GM18873 (cell line): ENCODE results near the gene PRELID1.

ENCODE experiments used
- ATAC-seq: cut with Tn5 transposase; IDR thresholded peaks from one replicate; pipeline ENCODE4 v1.9.1; 2021; ENCODE audit warnings: mild to moderate bottlenecking, moderate library complexity, moderate number of reproducible peaks; ENCODE audit not compliant: unreplicated experiment, low FRiP score

The PRELID1 gene

GRCh38 chr5:177354256-177354655 lies 50.7 kb downstream of the PRELID1 start:
- ATAC-seq, result no peak

DNA sequence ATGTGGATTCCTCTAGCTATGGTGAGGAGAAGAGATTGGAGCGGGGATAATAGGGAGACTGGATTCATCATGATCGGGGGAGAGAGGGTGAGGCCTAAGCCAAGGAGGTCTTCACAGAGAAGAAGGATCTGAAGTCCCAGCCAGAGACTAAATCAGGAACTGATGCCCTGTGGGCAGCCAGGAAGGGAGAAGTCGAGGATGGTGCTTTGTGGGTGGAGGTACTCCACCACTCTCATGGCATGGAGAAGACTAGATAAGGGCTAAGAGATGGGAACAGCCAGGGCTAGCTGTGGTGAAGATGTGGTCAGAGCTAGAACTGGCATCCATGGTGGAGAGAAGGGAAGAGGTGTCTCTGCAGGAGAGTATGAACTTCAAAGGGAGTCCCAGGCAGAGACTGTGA lies 51.1 kb downstream of the PRELID1 start:
- no peak for ATAC-seq

GRCh38 chr5:177355162-177355867 lies 51.7 kb downstream of the PRELID1 start:
- ATAC-seq, result no peak

DNA sequence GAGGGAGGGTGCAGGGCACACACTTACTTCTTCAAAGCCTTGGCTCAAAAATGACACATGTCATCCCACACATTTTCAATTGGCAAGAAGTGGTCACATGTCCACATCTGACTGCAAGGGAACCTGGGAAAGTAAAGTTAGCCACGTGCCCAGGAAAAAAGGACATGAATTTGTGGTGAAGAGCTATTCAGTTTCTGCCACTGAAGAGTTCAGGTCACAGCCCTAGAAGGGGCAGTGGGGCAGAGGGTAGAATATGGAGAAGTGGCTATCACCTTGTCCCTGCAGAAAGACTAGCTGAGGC lies 52.2 kb downstream of the PRELID1 start:
- no peak for ATAC-seq
